HepG2 (cell line): Measurements from ENCODE around the gene QKI. TPM values are rescaled to one million over a fixed set of nuclear protein-coding genes. Genes with fewer than 3 reads are reported as not detected.

Experiments
- CREBL2 ChIP-seq: sonication (generic); formaldehyde crosslinking; IDR thresholded peaks from 2 replicates; pipeline ENCODE4 v1.8.1; 2023; ENCODE audit warnings: missing genetic modification reagents, mild to moderate bottlenecking, borderline replicate concordance
- GPN1 ChIP-seq: sonication (generic); formaldehyde crosslinking; IDR thresholded peaks from 2 replicates; pipeline ENCODE4 v1.5.1; 2020; ENCODE audit warnings: missing genetic modification reagents, borderline replicate concordance
- HOXA5 ChIP-seq: sonication (generic); formaldehyde crosslinking; IDR thresholded peaks from 2 replicates; pipeline ENCODE4 v1.4.0; 2020; ENCODE audit warnings: missing genetic modification reagents
- KMT2A ChIP-seq: sonication (generic); formaldehyde crosslinking; IDR thresholded peaks from 2 replicates; pipeline ENCODE4 v1.4.0; 2020; ENCODE audit warnings: missing genetic modification reagents
- MEIS2 ChIP-seq: sonication (generic); formaldehyde crosslinking; IDR thresholded peaks from 2 replicates; pipeline ENCODE4 v1.9.0; 2021; ENCODE audit warnings: mild to moderate bottlenecking, missing genetic modification reagents
- NFE2 ChIP-seq: sonication (generic); formaldehyde crosslinking; IDR thresholded peaks from 2 replicates; pipeline ENCODE4 v1.4.0; 2020; ENCODE audit warnings: missing genetic modification reagents
- NRL ChIP-seq: sonication (generic); formaldehyde crosslinking; IDR thresholded peaks from 2 replicates; pipeline ENCODE4 v1.5.0; 2020; ENCODE audit warnings: missing genetic modification reagents, mild to moderate bottlenecking, moderate library complexity, borderline replicate concordance
- ONECUT2 ChIP-seq: sonication (generic); formaldehyde crosslinking; IDR thresholded peaks from 2 replicates; pipeline ENCODE4 v1.4.0; 2020; ENCODE audit warnings: missing genetic modification reagents
- PHF20 ChIP-seq: sonication (generic); formaldehyde crosslinking; IDR thresholded peaks from 2 replicates; pipeline ENCODE4 v1.5.0; 2020; ENCODE audit warnings: mild to moderate bottlenecking, missing genetic modification reagents
- ZNF260 ChIP-seq: sonication (generic); formaldehyde crosslinking; IDR thresholded peaks from 2 replicates; pipeline ENCODE4 v1.4.0; 2020; ENCODE audit warnings: missing genetic modification reagents, low read depth, mild to moderate bottlenecking, borderline replicate concordance
- ZNF275 ChIP-seq: sonication (generic); formaldehyde crosslinking; IDR thresholded peaks from 2 replicates; pipeline ENCODE4 v1.8.0; 2022; ENCODE audit warnings: missing genetic modification reagents, mild to moderate bottlenecking, inconsistent platforms, borderline replicate concordance
- polyA plus RNA-seq, 8 experiments: library from polyadenylated mRNA; depleted of rRNA in 3 of 8; stranded (reverse) in 7 of 8; unstranded in 1 of 8; fragments of >200 nt; fragmentation: Illumina TruSeq in 4 of 8; extraction: Trizol in 4 of 8; gene quantifications; 2 replicates each; pipeline versions ENCODE4 v1.2.1 to v1.2.3, GENCODE V29; 2011 to 2016; ENCODE audit warnings: low read depth in 4 of 8, missing spikeins in 1 of 8, mixed read lengths in 1 of 8; ENCODE audit not compliant: insufficient read depth in 1 of 8
- total RNA-seq, 5 experiments: library from RNA; depleted of rRNA; stranded (reverse); fragments of >200 nt; fragmentation: Illumina TruSeq; extraction: Trizol; gene quantifications; 2 replicates each; pipeline ENCODE4 v1.2.3, GENCODE V29; 2016; ENCODE audit warnings: low read depth in 1 of 5
- TF ChIP-seq, protein P1 (sequence below): sonication (generic); formaldehyde crosslinking; conservative IDR thresholded peaks from 2 replicates; pipeline ENCODE4 v1.4.0; 2020; ENCODE audit warnings: missing genetic modification reagents
- TF ChIP-seq, protein P2 (sequence below): sonication (generic); formaldehyde crosslinking; IDR thresholded peaks from 2 replicates; pipeline ENCODE4 v1.8.1; 2023; ENCODE audit warnings: mild to moderate bottlenecking, missing genetic modification reagents
- TF ChIP-seq, protein P3 (sequence below): sonication (generic); formaldehyde crosslinking; IDR thresholded peaks from 2 replicates; pipeline ENCODE4 v1.4.0; 2020; ENCODE audit warnings: missing genetic modification reagents
- TF ChIP-seq, protein P4 (sequence below): fragments of 450-650 bp; IDR thresholded peaks from 2 replicates; pipeline ENCODE4 v1.6.1; 2017; ENCODE audit warnings: mild to moderate bottlenecking
- TF ChIP-seq, protein P5 (sequence below): sonication (generic); formaldehyde crosslinking; IDR thresholded peaks from 2 replicates; pipeline ENCODE4 v1.8.0; 2022; ENCODE audit warnings: missing genetic modification reagents, low read depth, mild to moderate bottlenecking, borderline replicate concordance
- TF ChIP-seq, protein P6 (sequence below): sonication (generic); formaldehyde crosslinking; IDR thresholded peaks from 2 replicates; pipeline ENCODE4 v1.4.0; 2020; ENCODE audit warnings: missing genetic modification reagents, borderline replicate concordance

QKI gene
- total and polyA plus RNA-seq, 2 of the 13 experiments (the other 11 are each of a cell fraction or from before 2014, with no cell fraction given) = 136 to 137 TPM

- TF ChIP-seq, protein P1, sequence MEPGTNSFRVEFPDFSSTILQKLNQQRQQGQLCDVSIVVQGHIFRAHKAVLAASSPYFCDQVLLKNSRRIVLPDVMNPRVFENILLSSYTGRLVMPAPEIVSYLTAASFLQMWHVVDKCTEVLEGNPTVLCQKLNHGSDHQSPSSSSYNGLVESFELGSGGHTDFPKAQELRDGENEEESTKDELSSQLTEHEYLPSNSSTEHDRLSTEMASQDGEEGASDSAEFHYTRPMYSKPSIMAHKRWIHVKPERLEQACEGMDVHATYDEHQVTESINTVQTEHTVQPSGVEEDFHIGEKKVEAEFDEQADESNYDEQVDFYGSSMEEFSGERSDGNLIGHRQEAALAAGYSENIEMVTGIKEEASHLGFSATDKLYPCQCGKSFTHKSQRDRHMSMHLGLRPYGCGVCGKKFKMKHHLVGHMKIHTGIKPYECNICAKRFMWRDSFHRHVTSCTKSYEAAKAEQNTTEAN (CRISPR knock-in tag) = peak; percentile 81
- TF ChIP-seq PHF20 = peak; percentile 64; the same call in 1 of the 2 replicates
- TF ChIP-seq NRL (CRISPR knock-in tag) = peak; percentile 73; the same call in 1 of the 2 replicates
- TF ChIP-seq, protein P2, sequence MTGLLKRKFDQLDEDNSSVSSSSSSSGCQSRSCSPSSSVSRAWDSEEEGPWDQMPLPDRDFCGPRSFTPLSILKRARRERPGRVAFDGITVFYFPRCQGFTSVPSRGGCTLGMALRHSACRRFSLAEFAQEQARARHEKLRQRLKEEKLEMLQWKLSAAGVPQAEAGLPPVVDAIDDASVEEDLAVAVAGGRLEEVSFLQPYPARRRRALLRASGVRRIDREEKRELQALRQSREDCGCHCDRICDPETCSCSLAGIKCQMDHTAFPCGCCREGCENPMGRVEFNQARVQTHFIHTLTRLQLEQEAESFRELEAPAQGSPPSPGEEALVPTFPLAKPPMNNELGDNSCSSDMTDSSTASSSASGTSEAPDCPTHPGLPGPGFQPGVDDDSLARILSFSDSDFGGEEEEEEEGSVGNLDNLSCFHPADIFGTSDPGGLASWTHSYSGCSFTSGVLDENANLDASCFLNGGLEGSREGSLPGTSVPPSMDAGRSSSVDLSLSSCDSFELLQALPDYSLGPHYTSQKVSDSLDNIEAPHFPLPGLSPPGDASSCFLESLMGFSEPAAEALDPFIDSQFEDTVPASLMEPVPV = 0 out of 2 replicates have a peak, but pooled peaks have one; percentile 61
- peak; percentile 60; the same call in 1 of the 2 replicates for TF ChIP-seq ZNF275
- no peak for TF ChIP-seq NFE2 (CRISPR knock-in tag)
- TF ChIP-seq HOXA5 = 0 out of 2 replicates have a peak, but pooled peaks have one; percentile 18
- TF ChIP-seq, protein P3, sequence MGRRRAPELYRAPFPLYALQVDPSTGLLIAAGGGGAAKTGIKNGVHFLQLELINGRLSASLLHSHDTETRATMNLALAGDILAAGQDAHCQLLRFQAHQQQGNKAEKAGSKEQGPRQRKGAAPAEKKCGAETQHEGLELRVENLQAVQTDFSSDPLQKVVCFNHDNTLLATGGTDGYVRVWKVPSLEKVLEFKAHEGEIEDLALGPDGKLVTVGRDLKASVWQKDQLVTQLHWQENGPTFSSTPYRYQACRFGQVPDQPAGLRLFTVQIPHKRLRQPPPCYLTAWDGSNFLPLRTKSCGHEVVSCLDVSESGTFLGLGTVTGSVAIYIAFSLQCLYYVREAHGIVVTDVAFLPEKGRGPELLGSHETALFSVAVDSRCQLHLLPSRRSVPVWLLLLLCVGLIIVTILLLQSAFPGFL (CRISPR knock-in tag) = no peak
- TF ChIP-seq, protein P4, sequence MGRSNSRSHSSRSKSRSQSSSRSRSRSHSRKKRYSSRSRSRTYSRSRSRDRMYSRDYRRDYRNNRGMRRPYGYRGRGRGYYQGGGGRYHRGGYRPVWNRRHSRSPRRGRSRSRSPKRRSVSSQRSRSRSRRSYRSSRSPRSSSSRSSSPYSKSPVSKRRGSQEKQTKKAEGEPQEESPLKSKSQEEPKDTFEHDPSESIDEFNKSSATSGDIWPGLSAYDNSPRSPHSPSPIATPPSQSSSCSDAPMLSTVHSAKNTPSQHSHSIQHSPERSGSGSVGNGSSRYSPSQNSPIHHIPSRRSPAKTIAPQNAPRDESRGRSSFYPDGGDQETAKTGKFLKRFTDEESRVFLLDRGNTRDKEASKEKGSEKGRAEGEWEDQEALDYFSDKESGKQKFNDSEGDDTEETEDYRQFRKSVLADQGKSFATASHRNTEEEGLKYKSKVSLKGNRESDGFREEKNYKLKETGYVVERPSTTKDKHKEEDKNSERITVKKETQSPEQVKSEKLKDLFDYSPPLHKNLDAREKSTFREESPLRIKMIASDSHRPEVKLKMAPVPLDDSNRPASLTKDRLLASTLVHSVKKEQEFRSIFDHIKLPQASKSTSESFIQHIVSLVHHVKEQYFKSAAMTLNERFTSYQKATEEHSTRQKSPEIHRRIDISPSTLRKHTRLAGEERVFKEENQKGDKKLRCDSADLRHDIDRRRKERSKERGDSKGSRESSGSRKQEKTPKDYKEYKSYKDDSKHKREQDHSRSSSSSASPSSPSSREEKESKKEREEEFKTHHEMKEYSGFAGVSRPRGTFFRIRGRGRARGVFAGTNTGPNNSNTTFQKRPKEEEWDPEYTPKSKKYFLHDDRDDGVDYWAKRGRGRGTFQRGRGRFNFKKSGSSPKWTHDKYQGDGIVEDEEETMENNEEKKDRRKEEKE = no peak
- TF ChIP-seq KMT2A (CRISPR knock-in tag) = peak; percentile 76
- peak; percentile 78; the same call in 1 of the 2 replicates for TF ChIP-seq CREBL2 (CRISPR knock-in tag)
- no peak for TF ChIP-seq GPN1 (CRISPR knock-in tag)
- peak; percentile 13; the same call in 1 of the 2 replicates for TF ChIP-seq MEIS2
- TF ChIP-seq, protein P5, sequence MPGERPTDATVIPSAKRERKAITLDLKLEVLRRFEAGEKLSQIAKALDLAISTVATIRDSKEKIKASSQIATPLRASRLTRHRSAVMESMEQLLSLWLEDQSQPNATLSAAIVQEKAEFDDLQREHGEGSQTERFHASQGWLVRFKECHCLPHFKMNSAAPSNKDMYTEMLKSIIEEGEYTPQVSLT (CRISPR knock-in tag) = no peak
- TF ChIP-seq, protein P6, sequence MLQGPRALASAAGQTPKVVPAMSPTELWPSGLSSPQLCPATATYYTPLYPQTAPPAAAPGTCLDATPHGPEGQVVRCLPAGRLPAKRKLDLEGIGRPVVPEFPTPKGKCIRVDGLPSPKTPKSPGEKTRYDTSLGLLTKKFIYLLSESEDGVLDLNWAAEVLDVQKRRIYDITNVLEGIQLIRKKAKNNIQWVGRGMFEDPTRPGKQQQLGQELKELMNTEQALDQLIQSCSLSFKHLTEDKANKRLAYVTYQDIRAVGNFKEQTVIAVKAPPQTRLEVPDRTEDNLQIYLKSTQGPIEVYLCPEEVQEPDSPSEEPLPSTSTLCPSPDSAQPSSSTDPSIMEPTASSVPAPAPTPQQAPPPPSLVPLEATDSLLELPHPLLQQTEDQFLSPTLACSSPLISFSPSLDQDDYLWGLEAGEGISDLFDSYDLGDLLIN = no peak; the same call in 1 of the 2 replicates
- no peak for TF ChIP-seq ZNF260 (CRISPR knock-in tag)
- no peak for TF ChIP-seq ONECUT2
Measured at GRCh38 chr6:163413345-163414116, 987 bp upstream of the QKI start (continued).
